HEK293T (cell line): ENCODE data around the gene FSTL4.

Experiments
- CTBP1 ChIP-seq: fragments of 450-650 bp; IDR thresholded peaks from 2 replicates; pipeline ENCODE4 v1.6.1; 2016; ENCODE audit warnings: borderline replicate concordance
- FOXM1 ChIP-seq: fragments of 450-650 bp; IDR thresholded peaks from 2 replicates; pipeline ENCODE4 v1.6.1; 2017; ENCODE audit warnings: mild to moderate bottlenecking, borderline replicate concordance

DNA sequence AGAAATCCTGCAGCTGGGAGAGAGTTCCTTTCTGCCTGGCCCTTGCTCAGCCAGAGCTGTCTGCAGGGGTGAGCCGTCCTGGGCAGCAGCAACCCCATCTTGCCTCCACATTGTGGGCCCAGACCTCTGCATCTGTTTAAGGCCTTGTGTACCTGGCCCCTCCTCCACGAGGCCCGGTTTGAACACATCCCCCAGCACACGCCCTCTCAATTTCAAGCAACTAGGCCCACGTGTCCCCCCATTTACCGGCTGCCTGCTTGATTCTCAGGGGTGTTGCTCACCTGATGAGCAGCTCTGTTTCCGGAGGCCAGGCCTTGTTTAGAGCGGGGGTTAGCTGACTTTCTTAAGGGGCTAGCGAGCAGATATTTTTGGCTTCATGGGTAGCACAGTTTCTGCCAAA lies 378.7 kb downstream of the FSTL4 start:
- TF ChIP-seq CTBP1 (no peak), FOXM1 (no peak)
